ENCODE results near the gene MTRF1.
"Not testable (repeated sequence)": the region's sequence is repeated elsewhere in the genome, so short reads cannot be mapped to it uniquely, and the experiment has no call there.

MTRF1 gene

GRCh38 chr13:41279156-41279555 lies 15.8 kb upstream of the MTRF1 start:
- not testable (repeated sequence) for DNase-seq

GRCh38 chr13:41276824-41277223 lies 13.4 kb upstream of the MTRF1 start:
- DNase-seq, result no peak

GRCh38 chr13:41274881-41275280 lies 11.5 kb upstream of the MTRF1 start:
- no peak for DNase-seq

GRCh38 chr13:41273831-41274441 lies 10.6 kb upstream of the MTRF1 start:
- no peak for DNase-seq

- DNase-seq, result no peak
Observed at GRCh38 chr13:41271456-41272285, 8.3 kb upstream of the MTRF1 start.

- no peak for DNase-seq
Observed at GRCh38 chr13:41268764-41269163, 5.4 kb upstream of the MTRF1 start.

- no peak for DNase-seq
Observed at GRCh38 chr13:41267106-41267505, 3.7 kb upstream of the MTRF1 start.

- no peak for DNase-seq
Observed at GRCh38 chr13:41259875-41260501, 3.4 kb downstream of the MTRF1 start.

GRCh38 chr13:41257535-41257934 lies 5.8 kb downstream of the MTRF1 start:
- no peak for DNase-seq

GRCh38 chr13:41254902-41255301 lies 8.5 kb downstream of the MTRF1 start:
- DNase-seq, result no peak

- DNase-seq, result no peak
Observed at GRCh38 chr13:41250993-41251392, 12.4 kb downstream of the MTRF1 start.

GRCh38 chr13:41246969-41247680 lies 16.3 kb downstream of the MTRF1 start:
- DNase-seq, result no peak

- no peak for DNase-seq
Observed at GRCh38 chr13:41244556-41244955, 18.8 kb downstream of the MTRF1 start.

- no peak for DNase-seq
Observed at GRCh38 chr13:41241626-41242025, 21.8 kb downstream of the MTRF1 start.

GRCh38 chr13:41236369-41236768 lies 27.0 kb downstream of the MTRF1 start:
- DNase-seq, result no peak

- no peak for DNase-seq
Observed at GRCh38 chr13:41232578-41233480, 30.5 kb downstream of the MTRF1 start.

- DNase-seq, result no peak
Observed at GRCh38 chr13:41231786-41232185, 31.6 kb downstream of the MTRF1 start.

GRCh38 chr13:41231025-41231677 lies 32.2 kb downstream of the MTRF1 start:
- no peak for DNase-seq

- no peak for DNase-seq
Observed at GRCh38 chr13:41229356-41229755, 34.0 kb downstream of the MTRF1 start.

GRCh38 chr13:41224113-41225110 lies 39.0 kb downstream of the MTRF1 start:
- DNase-seq, result no peak
